Ovary (tissue), 9 donors: ENCODE measurements around the gene RNPEP. TPM values are rescaled to one million over a fixed set of nuclear protein-coding genes. Genes with fewer than 3 reads are reported as not detected.

Experiments
- DNase-seq, 5 donors: peaks; one replicate each; pipeline ENCODE4 v3.0.0-alpha.2; 2019 to 2020
- H3K27ac ChIP-seq, 2 donors: fragments of 200-600 bp; one replicate each; pipeline versions ENCODE4 v1.5.1 to v1.8.0; 2019 to 2022
- H3K27me3 ChIP-seq: fragments of 200-600 bp; one replicate; pipeline ENCODE4 v1.8.0; 2022
- H3K36me3 ChIP-seq: fragments of 200-600 bp; sonication (generic); one replicate; pipeline ENCODE4 v1.5.1; 2019
- H3K4me1 ChIP-seq: one replicate; pipeline ENCODE4 v1.8.1; 2013; ENCODE audit warnings: mild to moderate bottlenecking, moderate library complexity; ENCODE audit not compliant: insufficient read depth
- H3K4me3 ChIP-seq: fragments of 200-600 bp; sonication (generic); one replicate; pipeline ENCODE4 v1.5.1; 2017
- H3K9me3 ChIP-seq, 2 donors: fragments of 200-600 bp in 1 of 2; sonication (generic) in 1 of 2; one replicate each; pipeline versions ENCODE4 v1.5.1 to v1.8.1; 2013 to 2019; ENCODE audit warnings: mild to moderate bottlenecking in 1 of 2, moderate library complexity in 1 of 2
- CTCF ChIP-seq, 3 donors: fragments of 450-650 bp in 2 of 3; fragments of 200-600 bp in 1 of 3; IDR thresholded peaks; one replicate each; pipeline versions ENCODE4 v1.5.1 to v1.8.0; 2016 to 2022; ENCODE audit warnings: antibody characterized with exemption in 3 of 3, mild to moderate bottlenecking in 1 of 3
- EP300 ChIP-seq: sonication (generic); formaldehyde crosslinking; IDR thresholded peaks from one replicate; pipeline ENCODE4 v1.6.1; 2017; ENCODE audit warnings: antibody characterized with exemption
- POLR2A ChIP-seq: fragments of 450-650 bp; IDR thresholded peaks from one replicate; pipeline ENCODE4 v1.6.1; 2017; ENCODE audit warnings: antibody characterized with exemption, mild to moderate bottlenecking, moderate library complexity
- WGBS, 3 donors: extraction: QIAGEN DNeasy Blood & Tissue Kit in 1 of 3; methylation state at CpG; one replicate each; pipeline versions ENCODE4 v1.1.5 to v1.1.7; 2013 to 2017; 5-methylcytosine and 5-hydroxymethylcytosine counted together
- intact Hi-C, 4 donors: fragments of 100-400 bp; cut with DNase I; formaldehyde crosslinking; loops; one replicate each; pipeline versions ENCODE4 v1.11.0 to v1.15.1; 2022 to 2023
- polyA plus RNA-seq, 2 donors: library from polyadenylated mRNA; stranded (reverse); fragments of 200-250 nt in 1 of 2; fragments of 350-450 nt in 1 of 2; fragmentation: Illumina TruSeq in 1 of 2; extraction: RNeasy Lipid Tissue Mini Kit (QIAGEN cat#74804) in 1 of 2; gene quantifications; one replicate each; pipeline ENCODE4 v1.2.3, GENCODE V29; 2013 to 2014
- total RNA-seq, 7 donors: library from RNA; depleted of rRNA in 2 of 7; stranded (reverse); fragments of >200 nt in 2 of 7; fragmentation: NEBNext Ultra II Directional in 3 of 7; extraction: Animal tissue kit (Norgen Biotek cat#: 25700) in 3 of 7; gene quantifications; one replicate each; pipeline versions ENCODE4 v1.1.0 to v1.2.4, GENCODE V29; 2016 to 2023
- donor health status: DM: no; HTN: no; CAD: no; lungs with moderate emphysema.
- donor health status: DM: no; HTN: no; CAD: no.
- donor health status: Bipolar disorder and iron deficiency.
- donor health status: DM: yes; HTN: yes; CAD: no.
- donor health status: DM: no; HTN: no; CAD: no.
- donor health status: DM: yes; HTN: yes; CAD: no.

The RNPEP gene
- total and polyA plus RNA-seq, 9 donors: 32.4 to 76.2 (median 43.9) TPM

GRCh38 chr1:202015662-202015937, 33.2 kb downstream of the RNPEP start:
- no peak overlapping the region for H3K4me3 ChIP-seq
- no peak for DNase-seq
- H3K4me1 ChIP-seq: peaks cover 1% of the 10 kb centered on the region
- no peaks in the 10 kb centered on the region for H3K36me3 ChIP-seq
- no peak for TF ChIP-seq POLR2A
- TF ChIP-seq EP300: no peak
- TF ChIP-seq CTCF (IDR thresholded peaks at IDR 0.05): no peak
- WGBS, 3 donors: 68 to 76% (median 72%) methylated on average over 3 of the region's 3 CpGs
- intact Hi-C loops: no loop called here
- H3K9me3 ChIP-seq: no peaks in the 10 kb centered on the region
- H3K27me3 ChIP-seq: no peaks in the 10 kb centered on the region
- H3K27ac ChIP-seq: no peak overlapping the region

- Histone ChIP-seq H3K27ac (no peak overlapping the region), H3K27me3 (no peaks in the 10 kb centered on the region), H3K9me3 (no peaks in the 10 kb centered on the region), H3K36me3 (no peaks in the 10 kb centered on the region), H3K4me1 (peaks cover 1% of the 10 kb centered on the region), H3K4me3 (no peak overlapping the region)
- peak in 1 of 5 donors; percentile 55 for DNase-seq
- no peak for TF ChIP-seq POLR2A
- TF ChIP-seq CTCF (IDR thresholded peaks at IDR 0.05): no peak
- TF ChIP-seq EP300: no peak
- intact Hi-C loops: no loop called here
- 55 to 72% (median 65%) methylated on average over 9 of the region's 9 CpGs for WGBS, 3 donors
Measured at GRCh38 chr1:202016022-202016810, 33.8 kb downstream of the RNPEP start.

GRCh38 chr1:202016811-202017748, 34.6 kb downstream of the RNPEP start:
- Histone ChIP-seq H3K36me3 (no peaks in the 10 kb centered on the region), H3K27me3 (no peaks in the 10 kb centered on the region), H3K4me1 (peaks cover 1% of the 10 kb centered on the region), H3K9me3 (no peaks in the 10 kb centered on the region), H3K4me3 (no peak overlapping the region), H3K27ac (no peak overlapping the region)
- WGBS, 3 donors: 88 to 91% (median 90%) methylated on average over 21 of the region's 21 CpGs
- TF ChIP-seq POLR2A (no peak), EP300 (no peak), CTCF (IDR thresholded peaks at IDR 0.05) (no peak)
- DNase-seq: no peak
- intact Hi-C loops: no loop called here

- H3K36me3 ChIP-seq: no peaks in the 10 kb centered on the region
- H3K9me3 ChIP-seq: no peaks in the 10 kb centered on the region
- no peaks in the 10 kb centered on the region for H3K27me3 ChIP-seq
- peaks cover 1% of the 10 kb centered on the region for H3K4me1 ChIP-seq
- TF ChIP-seq CTCF (IDR thresholded peaks at IDR 0.05) (no peak), EP300 (no peak), POLR2A (no peak)
- intact Hi-C loops: no loop called here
- 67 to 74% (median 72%) methylated on average over 18 of the region's 18 CpGs for WGBS, 3 donors
- H3K4me3 ChIP-seq: no peak overlapping the region
- H3K27ac ChIP-seq: no peak overlapping the region
- DNase-seq: no peak
Measured at GRCh38 chr1:202017749-202018467, 35.5 kb downstream of the RNPEP start.
